Right lobe of liver (tissue), 6 donors: Measurements from ENCODE around the gene CEP170B. TPM values are rescaled to one million over a fixed set of nuclear protein-coding genes. Genes with fewer than 3 reads are reported as not detected.

Source experiments
- ATAC-seq, 4 donors: fragments of 200-7000 bp; cut with Tn5 transposase; one replicate each; pipeline ENCODE4 v1.9.1; 2020; ENCODE audit warnings: mild to moderate bottlenecking in 4 of 4, moderate library complexity in 4 of 4
- DNase-seq, 3 donors: peaks; one replicate each; pipeline ENCODE4 v3.0.0-alpha.2; 2020
- H3K27ac ChIP-seq, 3 donors: fragments of 200-600 bp; one replicate each; pipeline ENCODE4 v1.8.0; 2022
- H3K27me3 ChIP-seq, 2 donors: fragments of 200-600 bp; one replicate each; pipeline ENCODE4 v1.8.0; 2022
- H3K36me3 ChIP-seq, 4 donors: fragments of 200-600 bp; sonication (generic) in 1 of 4; one replicate each; pipeline versions ENCODE4 v1.5.1 to v1.8.0; 2017 to 2022; ENCODE audit warnings: control low read depth in 1 of 4
- H3K4me1 ChIP-seq, 4 donors: fragments of 200-600 bp; sonication (generic) in 1 of 4; one replicate each; pipeline versions ENCODE4 v1.5.1 to v1.8.0; 2017 to 2022; ENCODE audit warnings: control low read depth in 1 of 4
- H3K4me3 ChIP-seq, 3 donors: fragments of 200-600 bp; one replicate each; pipeline ENCODE4 v1.8.0; 2022
- H3K9me3 ChIP-seq, 4 donors: fragments of 200-600 bp; sonication (generic) in 1 of 4; one replicate each; pipeline versions ENCODE4 v1.5.1 to v1.8.0; 2017 to 2022; ENCODE audit warnings: control low read depth in 1 of 4
- POLR2A ChIP-seq: fragments of 450-650 bp; IDR thresholded peaks from one replicate; pipeline ENCODE4 v1.6.1; 2017; ENCODE audit warnings: antibody characterized with exemption, mild to moderate bottlenecking
- WGBS: methylation state at CpG from one replicate; pipeline ENCODE4 v1.1.6; 2018; ENCODE audit warnings: low coverage, low lambda C conversion rate; ENCODE audit not compliant: insufficient coverage; ENCODE audit errors: missing lambda C conversion rate; 5-methylcytosine and 5-hydroxymethylcytosine counted together
- intact Hi-C, 2 donors: fragments of 100-400 bp; cut with DNase I; formaldehyde crosslinking; loops; one replicate each; pipeline versions ENCODE4 v1.11.2 to v1.14.1; 2022
- total RNA-seq, 6 experiments: library from RNA; depleted of rRNA in 2 of 6; stranded (reverse); fragments of >200 nt in 2 of 6; fragmentation: NEBNext Ultra II Directional in 3 of 6; extraction: Animal tissue kit (Norgen Biotek cat#: 25700) in 3 of 6; gene quantifications; one replicate each; pipeline versions ENCODE4 v1.1.0 to v1.2.4, GENCODE V29; 2016 to 2023
- TF ChIP-seq, protein P1 (sequence below), 4 donors: fragments of 200-600 bp in 3 of 4; fragments of 450-650 bp in 1 of 4; IDR thresholded peaks; one replicate each; pipeline versions ENCODE4 v1.5.1 to v1.8.0; 2016 to 2022; ENCODE audit warnings: antibody characterized with exemption in 4 of 4, mild to moderate bottlenecking in 2 of 4
- donor health status: DM: no; HTN: yes; CAD: no.
- donor health status: DM: no; HTN: no; CAD: no.
- donor health status: DM: no; HTN: no; CAD: no.
- donor health status: DM: no; HTN: yes; CAD: no.
- donor health status: DM: no; HTN: yes; CAD: no.

The CEP170B gene
- total RNA-seq, 6 experiments from 2014 or later: 13.2 to 22.4 (median 16.8) TPM

DNA sequence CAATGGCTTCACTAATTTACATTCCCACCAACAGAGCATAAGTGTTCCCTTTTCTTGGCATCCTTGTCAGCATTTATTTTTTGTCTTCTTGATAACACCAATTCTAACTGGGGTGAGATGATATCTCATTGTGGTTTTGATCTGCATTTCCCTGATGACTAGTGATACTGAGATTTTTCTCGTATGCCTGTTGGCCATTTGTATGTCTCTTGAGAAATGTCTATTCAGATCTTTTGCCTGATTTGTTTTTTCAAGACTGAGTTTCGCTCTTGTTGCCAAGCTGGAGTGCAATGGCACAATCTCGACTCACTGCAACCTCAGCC, 54.9 kb downstream of the CEP170B start:
- 45% methylated on average over 2 of the region's 3 CpGs for WGBS
- ATAC-seq: no peak

DNA sequence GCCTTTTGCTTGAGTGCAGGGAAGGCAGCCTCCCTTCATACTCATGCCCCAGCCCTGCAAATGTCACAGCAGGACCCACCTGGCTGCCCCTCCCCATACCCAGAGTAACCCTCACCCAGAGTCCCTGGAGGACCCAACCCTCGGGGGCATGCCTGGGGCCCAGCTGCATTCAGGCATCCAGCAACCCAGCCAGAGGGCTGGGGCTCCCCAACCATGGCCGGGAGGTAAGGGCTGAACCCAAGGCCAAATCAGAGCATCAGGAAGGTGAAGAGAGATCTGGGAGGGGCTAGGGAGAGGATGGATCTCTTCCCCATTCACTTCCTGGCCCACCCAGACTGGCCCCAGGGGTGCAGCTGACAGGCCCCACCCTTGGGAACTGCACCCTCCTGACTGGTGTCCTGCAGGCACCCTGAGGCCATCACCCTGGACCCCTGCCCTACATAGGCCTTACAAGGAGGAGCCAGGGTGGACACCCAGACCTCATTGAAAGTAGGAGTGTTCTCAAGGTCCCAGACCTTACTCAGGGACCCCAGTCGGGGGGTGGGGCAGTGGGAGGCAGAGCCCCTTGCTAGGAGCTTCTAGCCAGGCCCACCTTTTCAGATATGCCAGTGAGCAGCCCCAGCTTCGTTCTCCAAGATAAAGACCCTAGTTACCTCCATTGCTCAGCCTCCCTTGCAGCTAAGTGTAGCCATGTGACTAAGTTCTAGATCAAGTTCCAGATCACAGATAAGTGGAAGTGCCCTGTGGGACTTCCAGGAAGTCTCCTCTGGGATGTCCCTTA, 58.8 kb downstream of the CEP170B start:
- intact Hi-C loops: no loop called here
- no CpG with 5 or more reads among the region's 4 CpGs for WGBS
- no peak for TF ChIP-seq POLR2A
- TF ChIP-seq, protein P1, sequence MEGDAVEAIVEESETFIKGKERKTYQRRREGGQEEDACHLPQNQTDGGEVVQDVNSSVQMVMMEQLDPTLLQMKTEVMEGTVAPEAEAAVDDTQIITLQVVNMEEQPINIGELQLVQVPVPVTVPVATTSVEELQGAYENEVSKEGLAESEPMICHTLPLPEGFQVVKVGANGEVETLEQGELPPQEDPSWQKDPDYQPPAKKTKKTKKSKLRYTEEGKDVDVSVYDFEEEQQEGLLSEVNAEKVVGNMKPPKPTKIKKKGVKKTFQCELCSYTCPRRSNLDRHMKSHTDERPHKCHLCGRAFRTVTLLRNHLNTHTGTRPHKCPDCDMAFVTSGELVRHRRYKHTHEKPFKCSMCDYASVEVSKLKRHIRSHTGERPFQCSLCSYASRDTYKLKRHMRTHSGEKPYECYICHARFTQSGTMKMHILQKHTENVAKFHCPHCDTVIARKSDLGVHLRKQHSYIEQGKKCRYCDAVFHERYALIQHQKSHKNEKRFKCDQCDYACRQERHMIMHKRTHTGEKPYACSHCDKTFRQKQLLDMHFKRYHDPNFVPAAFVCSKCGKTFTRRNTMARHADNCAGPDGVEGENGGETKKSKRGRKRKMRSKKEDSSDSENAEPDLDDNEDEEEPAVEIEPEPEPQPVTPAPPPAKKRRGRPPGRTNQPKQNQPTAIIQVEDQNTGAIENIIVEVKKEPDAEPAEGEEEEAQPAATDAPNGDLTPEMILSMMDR (IDR thresholded peaks at IDR 0.05): no peak
- ATAC-seq: no peak
- Histone ChIP-seq H3K27me3 (no peaks in the 10 kb centered on the region), H3K27ac (no peak overlapping the region), H3K4me3 (no peak overlapping the region), H3K36me3 (no peaks in the 10 kb centered on the region), H3K9me3 (no peaks in the 10 kb centered on the region), H3K4me1 (no peaks in the 10 kb centered on the region)
- no peak for DNase-seq

More for the DNA sequence above, 54.9 kb downstream of the CEP170B start:
- intact Hi-C loops: no loop called here
- no peaks in the 10 kb centered on the region for H3K36me3 ChIP-seq
- H3K27me3 ChIP-seq: no peaks in the 10 kb centered on the region
- H3K9me3 ChIP-seq: no peaks in the 10 kb centered on the region
- H3K4me3 ChIP-seq: no peak overlapping the region
- no peak for TF ChIP-seq POLR2A
- TF ChIP-seq, protein P1 (IDR thresholded peaks at IDR 0.05): no peak
- DNase-seq: no peak
- H3K4me1 ChIP-seq: no peaks in the 10 kb centered on the region
- H3K27ac ChIP-seq: no peak overlapping the region

DNA sequence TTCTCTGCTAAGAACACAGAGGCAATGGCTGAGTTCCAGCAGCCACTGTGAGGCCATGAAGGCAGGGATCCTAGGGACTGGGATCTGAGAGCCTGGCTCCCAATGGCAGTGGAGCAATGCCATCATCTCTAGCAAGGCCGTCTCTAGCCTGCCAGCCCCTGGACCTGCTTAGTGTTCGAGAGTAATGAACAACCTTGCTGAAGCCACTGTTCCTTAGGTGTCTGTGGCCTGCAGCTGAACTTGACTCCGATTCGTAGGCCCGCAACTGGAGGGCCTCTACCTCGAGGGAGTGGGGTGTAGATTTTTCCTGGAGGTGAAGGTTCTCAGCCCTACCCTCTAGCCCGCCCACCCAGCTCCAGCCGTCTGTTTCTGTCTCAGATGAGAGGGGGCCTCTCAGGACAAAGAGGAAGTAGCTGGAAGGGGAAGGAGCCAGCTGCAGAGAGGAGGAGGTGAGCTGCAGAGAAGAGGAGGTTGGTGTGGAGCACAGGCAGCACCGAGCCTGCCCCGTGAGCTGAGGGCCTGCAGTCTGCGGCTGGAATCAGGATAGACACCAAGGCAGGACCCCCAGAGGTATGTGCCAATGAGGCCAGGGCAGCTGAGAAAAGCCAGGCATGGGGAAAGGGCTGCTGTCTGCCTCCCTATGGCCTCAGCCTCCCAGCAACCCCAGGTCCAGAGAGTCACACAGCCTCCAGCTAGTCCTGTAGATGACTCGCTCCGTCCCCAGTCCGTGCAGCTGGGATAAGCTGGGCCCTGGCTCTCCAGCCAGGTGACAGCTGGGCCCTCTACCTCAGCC, 59.5 kb downstream of the CEP170B start, which contains the start of gene PLD4:
Gene PLD4 (plus strand): TSS at position 459 of the 793 bp plus-strand sequence. CDS start 2,262 bp downstream, outside the sequence.
- no peaks in the 10 kb centered on the region for H3K4me1 ChIP-seq
- no peak for TF ChIP-seq POLR2A
- TF ChIP-seq, protein P1 (IDR thresholded peaks at IDR 0.05): no peak
- no peaks in the 10 kb centered on the region for H3K36me3 ChIP-seq
- no peaks in the 10 kb centered on the region for H3K27me3 ChIP-seq
- H3K27ac ChIP-seq: no peak within 1 kb of the TSS
- DNase-seq (peak in 1 of 3 donors; percentile 45), ATAC-seq (peak in 1 of 4 donors; percentile 25)
- H3K4me3 ChIP-seq: no peak within 1 kb of the TSS
- intact Hi-C loops: no loop called here
- no peaks in the 10 kb centered on the region for H3K9me3 ChIP-seq
- WGBS: 66% methylated on average over 5 of the region's 14 CpGs

DNA sequence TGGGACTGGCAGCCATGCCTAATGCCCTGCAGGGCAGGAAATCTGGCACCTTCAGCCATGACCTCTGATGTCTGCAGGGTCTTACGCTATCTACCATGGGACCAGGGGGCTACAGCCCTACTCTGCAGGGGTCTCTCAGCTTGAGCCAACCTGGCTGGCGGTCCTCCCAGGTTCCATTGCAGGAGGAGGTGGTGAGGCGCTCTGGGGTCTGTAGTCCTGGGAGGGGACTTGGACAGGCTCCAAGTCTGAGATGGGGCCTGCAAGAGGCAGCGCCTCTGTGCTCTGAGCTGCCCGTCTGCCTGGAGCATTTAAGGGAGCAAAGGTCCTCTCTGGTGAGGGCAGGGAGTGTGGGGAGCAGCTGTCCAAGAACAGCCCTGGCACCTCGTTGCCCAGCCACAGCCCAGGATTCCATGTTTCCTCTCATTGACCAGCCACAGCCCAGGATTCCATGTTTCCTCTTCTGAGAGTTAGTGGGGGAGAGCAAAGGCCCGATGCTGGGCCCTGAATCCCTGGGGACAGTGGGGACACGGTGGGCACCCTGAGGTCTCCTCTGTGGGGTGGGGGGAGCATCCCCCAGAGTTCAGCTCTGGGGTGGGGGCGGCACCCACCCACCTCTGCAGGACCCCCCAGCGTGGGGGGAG, 60.3 kb downstream of the CEP170B start:
- 50% methylated on average over 2 of the region's 10 CpGs for WGBS
- DNase-seq (peak in 1 of 3 donors; percentile 43), ATAC-seq (no peak)
- Histone ChIP-seq H3K9me3 (no peaks in the 10 kb centered on the region), H3K36me3 (no peaks in the 10 kb centered on the region), H3K4me1 (no peaks in the 10 kb centered on the region), H3K4me3 (no peak overlapping the region), H3K27ac (no peak overlapping the region), H3K27me3 (no peaks in the 10 kb centered on the region)
- intact Hi-C loops: no loop called here
- TF ChIP-seq, protein P1 (IDR thresholded peaks at IDR 0.05): no peak
- TF ChIP-seq POLR2A: no peak
